Esophagus muscularis mucosa (tissue), 4 donors: ENCODE results near the gene PLET1.

Experiments
- EP300 ChIP-seq: sonication (generic); formaldehyde crosslinking; IDR thresholded peaks from one replicate; pipeline ENCODE4 v1.6.1; 2017; ENCODE audit warnings: antibody characterized with exemption
- POLR2A ChIP-seq: fragments of 450-650 bp; IDR thresholded peaks from one replicate; pipeline ENCODE4 v1.6.1; 2017; ENCODE audit warnings: antibody characterized with exemption, moderate library complexity, mild to moderate bottlenecking, low read depth
- POLR2AphosphoS5 ChIP-seq, 2 donors: sonication (generic); formaldehyde crosslinking; IDR thresholded peaks; one replicate each; pipeline ENCODE4 v1.6.1; 2017; ENCODE audit warnings: antibody characterized with exemption in 2 of 2
- TF ChIP-seq, protein P1 (sequence below), 3 experiments: fragments of 200-600 bp in 2 of 3; fragments of 450-650 bp in 1 of 3; sonication (generic) in 2 of 3; IDR thresholded peaks; one replicate each; pipeline ENCODE4 v1.5.1; 2017 to 2019; ENCODE audit warnings: antibody characterized with exemption in 3 of 3, mild to moderate bottlenecking in 2 of 3, moderate library complexity in 1 of 3

DNA sequence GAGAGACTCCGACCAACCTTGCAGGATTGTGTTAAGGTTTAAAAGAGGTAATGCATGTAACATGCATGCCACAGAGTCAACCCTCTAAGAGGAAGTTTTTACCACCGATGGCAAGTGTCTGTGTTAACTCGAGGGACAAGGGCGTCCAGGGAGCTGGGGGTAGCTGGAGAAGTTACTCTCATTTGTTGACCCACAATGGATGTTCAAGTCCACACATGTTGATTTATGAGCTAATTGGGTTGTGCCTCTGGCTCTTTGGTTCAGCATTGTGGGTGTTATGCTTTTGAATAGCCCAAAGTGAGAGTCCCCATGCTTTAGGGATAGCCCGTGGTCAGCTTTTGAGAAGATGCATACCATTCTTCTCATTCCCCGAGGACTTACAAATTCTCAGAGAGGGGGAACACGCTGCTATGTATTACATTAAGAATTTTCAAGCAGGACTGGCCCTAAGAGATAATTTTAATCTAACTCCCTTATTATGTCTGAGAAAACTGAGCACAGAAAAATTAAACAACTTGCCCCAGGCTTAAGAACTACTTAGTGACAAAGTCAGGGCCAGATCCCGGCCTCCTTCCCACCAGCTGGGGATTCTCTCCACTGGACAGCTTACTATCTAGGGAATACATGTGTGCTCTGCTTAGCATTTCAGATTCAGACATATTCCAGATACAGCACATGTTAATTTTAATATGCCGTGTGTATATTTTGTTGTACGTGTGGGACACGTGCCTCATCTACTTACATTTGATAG is 5.2 kb upstream of the PLET1 start:
- TF ChIP-seq, protein P1, sequence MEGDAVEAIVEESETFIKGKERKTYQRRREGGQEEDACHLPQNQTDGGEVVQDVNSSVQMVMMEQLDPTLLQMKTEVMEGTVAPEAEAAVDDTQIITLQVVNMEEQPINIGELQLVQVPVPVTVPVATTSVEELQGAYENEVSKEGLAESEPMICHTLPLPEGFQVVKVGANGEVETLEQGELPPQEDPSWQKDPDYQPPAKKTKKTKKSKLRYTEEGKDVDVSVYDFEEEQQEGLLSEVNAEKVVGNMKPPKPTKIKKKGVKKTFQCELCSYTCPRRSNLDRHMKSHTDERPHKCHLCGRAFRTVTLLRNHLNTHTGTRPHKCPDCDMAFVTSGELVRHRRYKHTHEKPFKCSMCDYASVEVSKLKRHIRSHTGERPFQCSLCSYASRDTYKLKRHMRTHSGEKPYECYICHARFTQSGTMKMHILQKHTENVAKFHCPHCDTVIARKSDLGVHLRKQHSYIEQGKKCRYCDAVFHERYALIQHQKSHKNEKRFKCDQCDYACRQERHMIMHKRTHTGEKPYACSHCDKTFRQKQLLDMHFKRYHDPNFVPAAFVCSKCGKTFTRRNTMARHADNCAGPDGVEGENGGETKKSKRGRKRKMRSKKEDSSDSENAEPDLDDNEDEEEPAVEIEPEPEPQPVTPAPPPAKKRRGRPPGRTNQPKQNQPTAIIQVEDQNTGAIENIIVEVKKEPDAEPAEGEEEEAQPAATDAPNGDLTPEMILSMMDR (IDR thresholded peaks at IDR 0.05) = no peak
- no peak for TF ChIP-seq EP300
- TF ChIP-seq POLR2A = no peak
- no peak for TF ChIP-seq POLR2AphosphoS5 (IDR thresholded peaks at IDR 0.05)
